Subcutaneous adipose tissue (tissue), 4 donors: ENCODE data around the gene ENTPD5. TPM values are rescaled to one million over a fixed set of nuclear protein-coding genes. Genes with fewer than 3 reads are reported as not detected.

ENCODE experiments used
- CTCF ChIP-seq: fragments of 450-650 bp; IDR thresholded peaks from one replicate; pipeline ENCODE4 v1.5.1; 2016; ENCODE audit warnings: low read depth, mild to moderate bottlenecking, control low read depth, antibody characterized with exemption, moderate library complexity
- total RNA-seq, 4 donors: library from RNA; depleted of rRNA; stranded (reverse); fragments of >200 nt; gene quantifications; one replicate each; pipeline ENCODE4 v1.1.0, GENCODE V29; 2016

The ENTPD5 gene
- total RNA-seq, 4 donors from 2014 or later, result 10.0 to 14.9 (median 12.4) TPM

- no peak for TF ChIP-seq CTCF
Measured at GRCh38 chr14:74048281-74048680, 29.2 kb upstream of the ENTPD5 start.

- TF ChIP-seq CTCF, result no peak
Measured at GRCh38 chr14:74045522-74045921, 26.4 kb upstream of the ENTPD5 start.

DNA sequence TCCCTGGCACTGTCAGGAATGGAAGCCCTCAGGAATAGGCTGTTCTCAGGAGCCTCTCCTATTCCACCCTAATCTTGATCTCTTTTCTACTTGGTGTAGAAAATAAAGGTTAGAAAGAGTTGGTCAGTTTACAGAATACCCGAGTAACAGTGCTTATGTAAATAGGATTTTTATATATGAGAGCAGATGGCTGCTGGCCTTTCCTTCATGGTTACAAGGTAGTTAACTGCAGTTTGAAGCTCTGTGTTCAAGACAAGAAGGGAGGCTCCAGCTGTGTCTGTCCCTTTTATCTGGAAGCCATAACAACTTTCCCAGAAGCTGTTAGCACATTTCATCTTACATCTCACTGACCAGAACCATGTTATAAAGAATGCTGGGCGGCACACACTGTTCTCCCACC lies 23.2 kb upstream of the ENTPD5 start:
- TF ChIP-seq CTCF, result no peak

DNA sequence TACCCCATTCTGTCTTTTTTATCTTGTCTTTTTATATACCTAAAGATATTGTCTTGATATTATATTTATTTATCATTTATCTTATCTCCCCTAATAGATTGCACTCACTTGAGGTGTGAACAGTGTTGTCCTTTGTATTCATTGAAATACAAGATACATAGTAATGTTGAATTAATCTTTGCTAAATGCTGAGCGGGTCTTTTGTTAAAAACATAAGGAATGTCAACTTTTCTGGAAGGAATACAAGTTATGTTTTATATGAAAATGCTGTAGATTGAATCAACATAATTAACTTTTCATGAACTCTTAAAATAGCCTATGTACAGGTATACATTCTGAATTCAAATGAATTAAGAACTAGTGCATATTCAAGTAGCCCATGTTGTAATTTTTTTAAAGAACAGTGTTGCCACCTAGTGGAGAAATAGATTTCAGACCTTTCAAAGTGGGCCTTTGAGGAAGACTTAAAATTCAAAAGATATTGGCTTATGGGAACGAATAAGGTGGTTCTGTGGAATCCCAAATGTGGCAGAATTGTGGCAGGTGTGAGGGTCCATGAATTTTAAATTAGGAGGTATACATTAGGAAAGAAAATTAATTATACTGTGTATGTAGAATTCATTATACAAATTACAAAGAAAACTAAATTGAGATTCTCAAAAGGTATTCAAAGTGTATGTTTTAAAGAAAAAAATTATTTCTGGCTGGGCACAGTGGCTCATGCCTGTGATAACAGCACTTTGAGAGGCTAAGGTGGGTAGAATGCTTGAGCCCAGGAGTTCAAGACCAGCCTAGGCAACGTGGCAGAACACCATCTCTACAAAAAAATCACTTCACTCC lies 19.2 kb upstream of the ENTPD5 start:
- no peak for TF ChIP-seq CTCF

- TF ChIP-seq CTCF, result no peak
Measured at GRCh38 chr14:74035556-74035955, 16.5 kb upstream of the ENTPD5 start.

GRCh38 chr14:74034572-74034971 lies 15.5 kb upstream of the ENTPD5 start:
- no peak for TF ChIP-seq CTCF

- TF ChIP-seq CTCF, result no peak
Measured at GRCh38 chr14:74029136-74029535, 10.0 kb upstream of the ENTPD5 start.
